ENCODE measurements around the gene DNAJC16. TPM values are rescaled to one million over a fixed set of nuclear protein-coding genes. Genes with fewer than 3 reads are reported as not detected.
"Not testable (repeated sequence)": the region's sequence is repeated elsewhere in the genome, so short reads cannot be mapped to it uniquely, and the experiment has no call there.

The DNAJC16 gene
- 1 to 10 TPM; 3.7 to 8.9 (median 4.0) TPM for polyA plus RNA-seq

GRCh38 chr1:15526490-15527339, at the start of gene DNAJC16:
Gene DNAJC16, plus strand, starts transcription at chr1:15526848. Its CDS starts 2,258 bp downstream, at chr1:15529106.
- DNase-seq: peak; percentile 99
- Mint-ChIP-seq H3K27ac (peak within 1 kb of the TSS; percentile 92 to 100 (median 96)), H3K9me3 (no peaks in the 10 kb centered on the region), H3K27me3 (ENCODE audit: low read depth in 3 of 3) (peaks cover 17 to 28% (median 19%) of the 10 kb centered on the region in 3 donors), H3K4me1 (peaks cover 47 to 56% of the 10 kb centered on the region in 2 donors), H3K4me3 (peak within 1 kb of the TSS; percentile 88 to 97 (median 92)), H3K36me3 (no peaks in the 10 kb centered on the region)

- no peaks in the 10 kb centered on the region for H3K4me1 Mint-ChIP-seq
Measured at GRCh38 chr1:15476927-15477326, 49.7 kb upstream of the DNAJC16 start.

GRCh38 chr1:15477646-15478212, 48.9 kb upstream of the DNAJC16 start:
- no peak for DNase-seq
- H3K36me3 Mint-ChIP-seq: no peaks in the 10 kb centered on the region
- no peaks in the 10 kb centered on the region for H3K4me1 Mint-ChIP-seq
- no peaks in the 10 kb centered on the region for H3K9me3 Mint-ChIP-seq
- H3K27me3 Mint-ChIP-seq (ENCODE audit: low read depth in 3 of 3): no peaks in the 10 kb centered on the region
- H3K27ac Mint-ChIP-seq: no peak overlapping the region
- H3K4me3 Mint-ChIP-seq: no peak overlapping the region

More at GRCh38 chr1:15476927-15477326, 49.7 kb upstream of the DNAJC16 start:
- Mint-ChIP-seq H3K27ac (no peak overlapping the region), H3K27me3 (ENCODE audit: low read depth in 3 of 3) (no peaks in the 10 kb centered on the region), H3K36me3 (no peaks in the 10 kb centered on the region), H3K4me3 (no peak overlapping the region), H3K9me3 (no peaks in the 10 kb centered on the region)
- no peak for DNase-seq

- Mint-ChIP-seq H3K36me3 (peaks cover 0 to 4% (median 3%) of the 10 kb centered on the region in 3 donors), H3K4me3 (no peak overlapping the region), H3K27ac (no peak overlapping the region), H3K9me3 (no peaks in the 10 kb centered on the region), H3K4me1 (no peaks in the 10 kb centered on the region), H3K27me3 (ENCODE audit: low read depth in 3 of 3) (no peaks in the 10 kb centered on the region)
- no peak for DNase-seq
Measured at GRCh38 chr1:15479654-15480347, 46.8 kb upstream of the DNAJC16 start.

GRCh38 chr1:15482455-15482854, 44.2 kb upstream of the DNAJC16 start:
- not testable (repeated sequence) for H3K27ac Mint-ChIP-seq; H3K9me3 Mint-ChIP-seq; DNase-seq; H3K4me1 Mint-ChIP-seq; H3K4me3 Mint-ChIP-seq; H3K27me3 Mint-ChIP-seq (ENCODE audit: low read depth in 3 of 3)
- H3K36me3 Mint-ChIP-seq: peaks cover 13 to 19% (median 16%) of the 10 kb centered on the region in 3 donors

GRCh38 chr1:15482983-15483543, 43.6 kb upstream of the DNAJC16 start:
- not testable (repeated sequence) for H3K9me3 Mint-ChIP-seq; DNase-seq; H3K27me3 Mint-ChIP-seq (ENCODE audit: low read depth in 3 of 3); H3K27ac Mint-ChIP-seq; H3K4me3 Mint-ChIP-seq; H3K4me1 Mint-ChIP-seq
- peaks cover 13 to 19% (median 16%) of the 10 kb centered on the region in 3 donors for H3K36me3 Mint-ChIP-seq

GRCh38 chr1:15483971-15484370, 42.7 kb upstream of the DNAJC16 start:
- H3K4me1 Mint-ChIP-seq: no peaks in the 10 kb centered on the region
- no peak overlapping the region for H3K4me3 Mint-ChIP-seq
- no peak overlapping the region for H3K27ac Mint-ChIP-seq
- H3K36me3 Mint-ChIP-seq: peaks cover 13 to 19% (median 16%) of the 10 kb centered on the region in 3 donors
- H3K27me3 Mint-ChIP-seq (ENCODE audit: low read depth in 3 of 3): no peaks in the 10 kb centered on the region
- DNase-seq: no peak
- no peaks in the 10 kb centered on the region for H3K9me3 Mint-ChIP-seq

- not testable (repeated sequence) for DNase-seq; H3K27ac Mint-ChIP-seq; H3K9me3 Mint-ChIP-seq; H3K4me3 Mint-ChIP-seq; H3K4me1 Mint-ChIP-seq; H3K27me3 Mint-ChIP-seq (ENCODE audit: low read depth in 3 of 3)
- H3K36me3 Mint-ChIP-seq: peaks cover 13 to 21% (median 16%) of the 10 kb centered on the region in 3 donors
Measured at GRCh38 chr1:15484443-15484842, 42.2 kb upstream of the DNAJC16 start.

GRCh38 chr1:15485636-15486035, 41.0 kb upstream of the DNAJC16 start:
- Mint-ChIP-seq H3K4me1 (no peaks in the 10 kb centered on the region), H3K9me3 (no peaks in the 10 kb centered on the region), H3K36me3 (peaks cover 18 to 21% (median 21%) of the 10 kb centered on the region in 3 donors), H3K4me3 (no peak overlapping the region), H3K27me3 (ENCODE audit: low read depth in 3 of 3) (no peaks in the 10 kb centered on the region), H3K27ac (no peak overlapping the region)
- DNase-seq: no peak

- not testable (repeated sequence) for H3K9me3 Mint-ChIP-seq; H3K4me1 Mint-ChIP-seq; H3K27ac Mint-ChIP-seq; H3K27me3 Mint-ChIP-seq (ENCODE audit: low read depth in 3 of 3); DNase-seq; H3K4me3 Mint-ChIP-seq
- peaks cover 21 to 25% (median 25%) of the 10 kb centered on the region in 3 donors for H3K36me3 Mint-ChIP-seq
Measured at GRCh38 chr1:15486844-15487610, 39.6 kb upstream of the DNAJC16 start.

GRCh38 chr1:15488371-15488770, 38.3 kb upstream of the DNAJC16 start:
- Mint-ChIP-seq H3K27me3 (ENCODE audit: low read depth in 3 of 3) (no peaks in the 10 kb centered on the region), H3K36me3 (peaks cover 23 to 34% (median 29%) of the 10 kb centered on the region in 3 donors), H3K4me3 (no peak overlapping the region), H3K4me1 (no peaks in the 10 kb centered on the region), H3K27ac (peak overlapping the region in 1 of 6 donors; percentile 22), H3K9me3 (no peaks in the 10 kb centered on the region)
- no peak for DNase-seq

- H3K27me3 Mint-ChIP-seq (ENCODE audit: low read depth in 3 of 3): no peaks in the 10 kb centered on the region
- H3K36me3 Mint-ChIP-seq: peaks cover 23 to 33% (median 29%) of the 10 kb centered on the region in 3 donors
- no peaks in the 10 kb centered on the region for H3K9me3 Mint-ChIP-seq
- no peak for DNase-seq
- no peaks in the 10 kb centered on the region for H3K4me1 Mint-ChIP-seq
- no peak overlapping the region for H3K4me3 Mint-ChIP-seq
- H3K27ac Mint-ChIP-seq: no peak overlapping the region
Measured at GRCh38 chr1:15489052-15489736, 37.5 kb upstream of the DNAJC16 start.

- DNase-seq; H3K4me3 Mint-ChIP-seq; H3K9me3 Mint-ChIP-seq; H3K4me1 Mint-ChIP-seq; H3K27me3 Mint-ChIP-seq (ENCODE audit: low read depth in 3 of 3); H3K27ac Mint-ChIP-seq: not testable (repeated sequence)
- peaks cover 26 to 40% (median 31%) of the 10 kb centered on the region in 3 donors for H3K36me3 Mint-ChIP-seq
Measured at GRCh38 chr1:15491010-15491409, 35.6 kb upstream of the DNAJC16 start.

All from immature natural killer cell (primary cell).